GM19463 (cell line): ENCODE measurements around the gene CISH.

Experiments
- ATAC-seq: cut with Tn5 transposase; IDR thresholded peaks from one replicate; pipeline ENCODE4 v1.9.1; 2021; ENCODE audit warnings: mild to moderate bottlenecking, moderate library complexity; ENCODE audit not compliant: unreplicated experiment

The CISH gene, protein sequence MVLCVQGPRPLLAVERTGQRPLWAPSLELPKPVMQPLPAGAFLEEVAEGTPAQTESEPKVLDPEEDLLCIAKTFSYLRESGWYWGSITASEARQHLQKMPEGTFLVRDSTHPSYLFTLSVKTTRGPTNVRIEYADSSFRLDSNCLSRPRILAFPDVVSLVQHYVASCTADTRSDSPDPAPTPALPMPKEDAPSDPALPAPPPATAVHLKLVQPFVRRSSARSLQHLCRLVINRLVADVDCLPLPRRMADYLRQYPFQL

DNA sequence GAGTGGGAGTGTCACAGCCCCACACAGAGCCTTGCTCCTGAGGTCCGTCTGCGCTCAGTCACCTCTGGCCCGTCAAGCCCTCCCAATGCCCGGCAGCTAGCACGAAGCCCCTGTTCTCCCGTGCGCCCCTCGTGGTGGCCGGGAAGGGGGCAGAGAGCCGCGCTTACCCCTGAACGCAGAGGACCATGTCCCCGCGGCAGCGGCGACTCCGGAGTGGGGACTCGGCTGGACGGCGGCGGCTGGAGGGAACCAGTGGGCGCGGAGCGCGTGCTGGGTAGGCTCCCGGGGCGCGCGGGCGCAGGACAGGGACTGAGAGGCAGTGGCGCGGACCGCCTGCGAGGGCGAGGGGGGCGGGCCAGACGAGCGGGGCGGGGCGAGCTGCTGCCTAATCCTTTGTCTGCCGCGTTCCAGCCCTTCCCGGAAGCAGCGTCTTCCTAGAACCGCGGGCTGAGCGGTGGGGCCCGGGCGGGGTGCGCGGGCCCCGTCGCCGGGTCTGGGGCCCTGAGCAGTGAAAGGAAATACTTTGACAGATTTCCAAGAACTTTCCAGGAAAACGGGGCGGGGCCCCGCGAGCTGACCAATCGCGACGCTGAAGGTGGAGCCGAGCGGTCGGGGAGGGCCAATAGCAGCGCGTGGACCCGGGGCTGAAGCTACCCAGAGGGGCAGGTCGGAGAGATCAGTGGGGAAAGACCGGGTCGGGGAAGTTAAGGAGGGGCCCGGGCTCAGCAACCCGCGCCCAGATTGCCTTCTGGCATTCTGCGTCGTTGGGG, at the start of gene CISH:
Gene CISH (minus strand): TSS at position 311 of the 770 bp plus-strand sequence. CDS start 124 bp downstream, at position 187.
- peak; percentile 70 for ATAC-seq

DNA sequence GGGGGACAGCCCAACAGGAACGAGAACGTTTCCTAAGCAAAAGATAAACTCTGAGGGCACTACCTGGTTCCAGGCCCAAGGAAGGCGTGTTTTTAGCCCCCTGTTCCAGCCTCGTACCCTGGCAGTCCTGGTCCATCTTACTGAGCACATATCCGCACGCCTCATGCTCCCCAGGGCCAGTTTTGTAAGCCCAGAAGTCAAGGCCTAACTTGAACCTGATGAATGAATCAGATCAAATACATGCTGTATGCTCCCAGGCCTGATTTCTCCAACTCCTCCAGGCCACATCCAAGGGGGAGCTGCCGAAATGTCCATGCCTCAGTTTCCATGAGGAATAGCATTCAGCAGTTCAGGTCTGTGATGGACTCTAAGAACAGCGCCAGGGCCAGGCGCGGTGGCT, 48.8 kb upstream of the CISH start:
- ATAC-seq, result no peak

DNA sequence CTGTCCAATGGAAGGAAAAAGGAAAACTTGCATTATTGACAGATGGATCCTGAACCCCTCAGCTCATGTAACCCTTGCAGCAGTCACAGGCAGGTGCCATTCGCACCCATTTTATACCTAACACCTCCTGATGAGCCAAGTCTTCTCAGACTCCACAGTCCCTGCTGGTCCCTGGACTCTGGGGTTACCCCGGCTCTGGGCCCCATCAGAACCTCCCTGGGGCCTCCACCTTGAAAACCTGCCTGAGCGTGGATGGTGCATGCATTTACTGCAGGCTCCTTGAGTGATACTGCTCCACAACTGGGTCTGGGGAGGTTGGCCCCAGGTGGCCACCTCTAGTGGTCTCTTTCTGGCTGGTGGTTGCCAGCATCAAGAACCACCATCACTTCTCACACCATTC, 47.3 kb upstream of the CISH start:
- ATAC-seq, result no peak

DNA sequence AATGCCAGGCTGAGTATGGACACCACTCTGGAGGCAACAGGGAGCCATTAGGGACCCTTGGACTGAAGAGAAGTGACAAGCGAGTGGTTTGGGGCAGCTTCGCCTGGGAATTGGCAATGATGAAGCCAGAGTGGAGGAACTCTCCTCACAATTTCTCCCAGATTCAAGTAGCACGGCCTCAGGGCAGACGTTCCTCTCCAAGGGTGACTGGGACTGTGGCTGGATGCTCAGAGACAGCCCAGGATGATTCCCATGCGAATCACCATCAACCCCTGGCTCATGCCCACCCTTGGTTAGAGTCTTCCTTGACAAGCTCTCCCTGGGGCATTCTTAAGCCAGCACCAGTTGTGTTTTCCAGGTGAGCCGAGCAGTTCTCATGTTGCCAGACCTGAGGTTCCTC, 46.8 kb upstream of the CISH start:
- ATAC-seq, result no peak

DNA sequence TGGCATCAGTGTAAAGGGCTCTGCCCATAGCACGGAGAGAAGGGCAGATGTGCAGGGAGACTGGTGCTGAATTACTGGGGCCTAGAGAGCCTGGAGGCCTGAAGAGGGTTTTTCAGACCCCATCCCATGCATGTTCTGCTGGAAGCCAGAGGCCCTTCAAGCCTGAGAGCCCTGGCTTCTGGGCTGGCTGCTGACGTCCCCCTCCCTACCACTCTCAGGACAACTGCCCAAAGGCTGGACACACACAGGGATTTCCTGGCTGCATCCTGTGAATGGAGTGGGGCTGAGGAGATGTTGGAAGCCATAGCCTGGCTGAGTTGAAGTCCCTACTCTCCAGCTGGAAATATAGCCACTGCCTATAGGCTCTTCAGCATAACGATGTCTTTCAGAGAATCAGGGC, 46.2 kb upstream of the CISH start:
- no peak for ATAC-seq

DNA sequence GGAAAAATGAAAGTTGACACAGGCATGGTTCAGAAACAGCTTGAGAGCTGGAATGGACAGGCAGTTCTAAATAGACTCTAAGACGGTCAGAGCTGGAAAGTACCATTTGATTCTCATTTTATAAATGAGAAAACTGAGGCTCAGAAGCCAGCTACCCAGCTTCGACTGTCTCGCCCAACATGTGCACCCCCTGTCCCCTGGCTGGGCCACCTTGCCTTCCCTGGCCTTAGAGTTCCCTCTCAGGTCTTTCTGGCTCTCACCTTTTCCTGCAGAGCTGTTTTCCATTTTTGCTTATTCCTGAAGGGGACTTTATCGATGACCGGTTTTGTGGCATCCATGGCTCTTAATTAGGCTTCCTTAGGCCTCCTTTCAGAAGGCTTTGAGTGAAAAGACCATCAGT, 45.8 kb upstream of the CISH start:
- ATAC-seq, result no peak

DNA sequence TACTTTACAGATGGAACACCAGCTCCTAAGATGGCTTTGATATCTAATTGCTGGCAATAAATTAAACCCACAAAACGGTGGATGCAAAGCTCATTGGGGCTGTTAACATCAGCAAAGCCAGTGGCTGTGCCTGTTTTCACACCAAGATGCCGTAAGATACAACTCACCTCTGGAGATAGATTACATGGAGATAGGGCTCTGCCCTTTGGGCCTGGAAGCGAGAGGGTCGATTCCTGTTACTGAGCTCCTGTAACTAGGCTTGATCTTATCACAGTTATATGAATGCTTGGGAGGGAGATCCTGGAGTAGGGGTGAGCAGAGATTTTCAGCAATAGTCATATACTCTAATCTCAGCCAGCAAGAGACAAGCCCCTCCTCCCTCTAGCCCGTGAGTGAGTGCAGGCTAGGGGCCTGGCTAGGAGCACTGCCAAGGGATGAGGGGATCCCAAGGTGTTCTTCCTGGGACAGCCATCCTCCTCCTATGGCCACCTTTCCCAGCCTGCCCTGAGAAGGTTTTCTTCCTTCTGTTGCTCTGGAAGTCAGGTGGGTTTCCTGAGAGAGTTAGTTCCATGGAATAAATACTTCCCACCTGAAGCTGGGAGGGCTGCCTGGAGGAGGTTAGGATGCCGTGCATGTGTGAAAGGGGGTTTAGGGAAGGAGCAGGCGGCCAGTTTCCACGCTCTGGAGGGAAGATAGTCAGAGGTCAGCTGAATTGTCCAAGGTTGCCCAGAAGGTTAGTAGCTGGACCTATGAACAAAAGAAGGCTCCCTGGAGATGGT, 45.0 kb upstream of the CISH start:
- ATAC-seq, result no peak

DNA sequence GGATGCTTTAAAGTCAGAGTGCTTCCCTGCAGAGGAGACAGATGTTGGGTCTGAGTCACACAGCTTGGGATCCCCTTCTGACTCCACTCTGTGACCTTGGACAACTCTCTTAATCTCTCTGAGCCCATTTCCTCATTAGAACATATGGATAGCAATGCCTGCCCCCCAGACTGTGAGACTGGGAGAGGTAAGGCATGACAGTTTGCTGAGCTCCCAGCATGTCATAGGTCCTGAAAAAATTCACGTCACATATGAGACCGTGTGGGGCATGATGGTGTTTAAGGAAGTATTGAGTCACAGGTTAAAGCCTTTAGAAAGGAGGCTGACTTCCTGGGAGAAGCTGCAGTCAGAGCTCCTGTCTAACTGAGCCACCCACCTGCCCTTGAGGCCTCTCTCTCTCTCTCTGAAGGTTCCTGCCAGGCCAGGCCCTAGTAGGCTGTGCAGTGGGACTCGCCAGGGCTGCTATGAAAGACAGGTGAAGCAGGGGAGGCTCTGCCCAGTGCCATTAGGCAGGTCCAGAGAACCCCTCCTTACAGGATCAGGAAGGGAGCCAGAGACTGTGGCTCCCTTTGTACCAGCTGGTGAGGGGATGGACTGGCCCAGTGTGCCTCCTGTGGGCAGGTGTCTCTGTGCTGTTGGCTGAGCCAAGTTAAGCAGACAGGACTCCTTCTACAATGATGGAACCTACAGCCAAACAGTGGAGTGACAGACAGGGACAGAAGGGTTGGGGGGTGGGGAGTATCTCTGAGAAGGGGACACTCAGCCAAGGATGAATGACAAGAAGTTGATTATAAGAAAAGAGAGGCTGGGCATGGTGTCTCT, 43.6 kb upstream of the CISH start:
- no peak for ATAC-seq

DNA sequence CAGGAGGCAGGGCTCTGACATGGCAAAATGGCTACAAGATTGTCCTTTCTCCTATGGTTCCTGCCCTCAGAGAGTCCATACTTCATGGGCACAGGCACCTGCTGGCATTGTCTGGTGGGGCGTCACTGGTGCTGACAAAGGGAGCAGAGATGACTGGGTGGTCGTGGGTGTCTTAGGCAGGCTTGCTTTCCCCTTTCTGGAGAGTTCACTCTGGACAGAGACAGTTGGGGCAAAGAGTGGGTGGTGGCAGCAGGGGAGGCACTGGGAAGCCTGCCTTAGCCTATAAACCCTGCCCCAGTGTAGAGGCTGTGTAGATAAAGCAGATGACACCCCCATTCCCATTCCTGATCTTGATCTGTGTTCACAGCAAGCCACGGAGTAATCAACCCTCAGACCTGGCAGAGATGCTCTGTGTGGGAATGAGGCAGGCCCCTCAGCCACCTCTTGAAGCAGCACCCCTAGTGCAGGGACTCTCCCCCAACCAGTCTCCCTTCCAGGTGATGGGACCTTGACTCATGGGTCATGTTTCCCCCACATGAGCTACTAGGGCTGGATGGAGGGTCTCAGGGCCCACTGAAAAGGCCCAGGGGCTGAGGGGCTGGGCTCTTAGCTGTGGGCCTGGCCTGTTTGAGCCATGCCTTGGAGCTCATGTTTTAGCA, 42.5 kb upstream of the CISH start:
- ATAC-seq, result no peak

DNA sequence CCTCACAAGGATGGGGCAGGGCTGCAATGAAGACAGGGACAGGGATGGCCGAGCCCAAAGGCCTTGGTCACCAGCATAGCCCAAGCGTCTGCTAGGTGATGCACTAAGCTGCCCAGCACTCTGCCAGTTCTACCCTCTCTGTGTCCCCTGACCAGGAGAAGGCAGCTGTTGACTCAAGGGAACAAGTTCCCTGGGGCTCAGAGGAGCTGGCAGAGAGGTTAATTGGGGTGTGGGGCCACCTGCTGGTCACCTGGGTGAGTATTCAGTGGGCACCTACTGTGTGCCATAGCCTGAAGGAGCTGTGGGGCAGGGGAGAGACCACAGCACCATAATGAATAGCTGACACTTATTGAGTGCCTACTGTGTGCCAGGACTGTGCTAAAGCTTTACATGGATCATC, 41.1 kb upstream of the CISH start:
- peak; percentile 45 for ATAC-seq

DNA sequence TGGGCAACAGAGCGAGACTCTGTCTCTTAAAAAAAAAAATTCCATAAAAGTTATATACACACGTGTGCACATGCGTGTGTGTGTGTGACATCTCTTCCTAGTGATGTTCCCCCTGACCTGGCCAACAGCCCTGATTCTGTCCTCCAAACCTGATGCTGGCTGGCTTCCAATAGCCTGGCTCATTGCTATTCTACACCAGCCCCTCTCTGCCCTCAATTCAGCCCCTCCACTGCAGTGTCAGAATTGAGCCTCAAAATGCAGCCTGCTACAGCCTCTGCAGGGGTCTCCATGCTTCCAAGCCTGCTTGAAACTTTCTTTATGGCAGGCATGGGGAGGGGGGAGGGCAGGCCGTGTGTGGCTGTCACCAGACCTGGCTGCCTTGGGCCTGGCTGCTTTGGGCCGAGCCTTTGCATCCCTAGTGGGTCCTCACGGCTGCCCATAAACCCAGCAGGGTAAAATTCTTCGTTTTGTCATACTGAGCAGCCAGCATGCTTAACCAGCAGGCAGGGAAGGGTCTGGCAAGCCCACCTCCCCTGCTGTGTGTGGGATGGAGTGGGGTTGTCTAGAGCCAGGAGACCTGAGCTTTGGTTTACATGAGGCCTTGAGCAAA, 40.5 kb upstream of the CISH start:
- ATAC-seq, result no peak

DNA sequence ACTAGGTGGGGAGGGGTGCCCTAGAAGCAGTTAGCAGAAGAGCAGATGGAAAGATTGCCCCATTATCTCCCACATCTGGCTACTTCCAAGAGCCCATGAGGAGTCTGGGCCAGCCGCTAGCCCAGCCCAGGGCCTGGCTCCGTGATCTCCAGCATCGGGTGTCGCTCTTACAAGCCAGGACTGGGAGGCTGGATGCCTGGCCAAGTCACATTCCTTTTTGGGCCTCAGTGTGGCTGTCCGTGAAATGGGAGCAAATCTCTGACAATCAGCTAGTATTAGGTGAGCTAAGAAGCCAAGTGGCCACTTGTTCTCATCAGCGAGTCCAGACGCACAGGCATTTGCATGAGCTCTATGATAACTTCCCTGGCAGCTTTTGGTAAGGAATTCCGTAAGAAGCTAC, 39.9 kb upstream of the CISH start:
- no peak for ATAC-seq

DNA sequence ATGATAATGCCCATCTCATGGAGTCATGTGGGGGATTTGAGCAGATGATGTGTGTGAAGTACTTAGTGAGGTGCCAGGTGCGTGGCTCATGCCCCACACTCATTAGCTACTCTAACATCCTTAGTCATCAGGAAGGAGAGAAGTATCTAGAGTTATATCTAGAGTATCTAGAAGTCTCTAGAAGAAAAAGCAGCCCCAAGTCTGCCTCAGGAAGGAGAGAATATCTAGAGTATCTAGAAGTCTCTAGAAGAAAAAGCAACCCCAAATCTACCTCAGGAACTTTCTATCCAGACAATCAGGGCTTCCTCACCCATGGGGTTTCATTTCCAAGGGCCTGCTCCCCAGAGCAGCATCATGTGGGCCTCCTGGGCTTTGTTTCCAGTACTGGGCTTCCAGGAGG, 38.4 kb upstream of the CISH start:
- ATAC-seq, result no peak

DNA sequence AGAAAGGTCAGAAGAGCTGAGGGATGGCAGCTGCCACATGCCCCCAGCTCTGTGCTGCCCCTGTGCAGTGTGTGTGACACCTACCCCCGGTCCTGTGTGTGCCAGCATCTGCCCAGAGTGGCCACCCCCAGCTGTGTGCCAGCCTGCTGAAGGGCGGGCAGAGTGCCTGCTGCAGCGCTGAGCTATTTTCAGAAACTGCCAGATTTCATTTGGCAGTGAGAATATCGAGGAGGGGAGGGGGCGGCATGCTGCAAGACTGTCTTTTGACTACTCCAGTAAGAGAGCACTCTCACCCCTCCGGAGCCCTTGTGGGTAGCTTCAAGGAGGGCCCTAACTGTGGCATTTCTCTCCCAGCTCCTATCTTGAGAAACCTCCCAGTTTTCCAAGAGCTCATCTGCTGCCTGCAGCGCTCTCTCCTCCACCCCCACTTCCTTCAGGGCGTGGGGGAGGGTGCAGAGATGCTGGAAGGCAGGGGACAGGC, 37.9 kb upstream of the CISH start:
- no peak for ATAC-seq

DNA sequence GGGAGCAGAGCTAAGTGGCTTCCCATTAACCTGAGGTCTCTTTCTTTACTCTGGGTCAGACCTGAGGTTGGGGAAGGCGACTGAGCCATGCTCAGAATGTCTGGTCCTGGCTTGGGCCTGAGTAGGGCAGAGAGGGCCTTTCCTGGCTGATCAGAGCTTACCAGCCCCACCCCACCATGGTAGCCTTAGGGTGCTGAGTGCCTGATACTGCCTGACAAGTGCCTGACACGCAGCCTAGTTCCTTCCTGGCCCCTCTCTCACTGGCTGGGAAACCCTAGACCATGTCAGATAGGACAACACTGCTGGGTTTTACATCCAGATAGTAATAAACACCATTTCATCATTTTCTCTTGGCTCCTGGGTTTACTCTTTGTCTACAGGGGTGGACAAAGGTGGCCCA, 37.4 kb upstream of the CISH start:
- ATAC-seq, result no peak

DNA sequence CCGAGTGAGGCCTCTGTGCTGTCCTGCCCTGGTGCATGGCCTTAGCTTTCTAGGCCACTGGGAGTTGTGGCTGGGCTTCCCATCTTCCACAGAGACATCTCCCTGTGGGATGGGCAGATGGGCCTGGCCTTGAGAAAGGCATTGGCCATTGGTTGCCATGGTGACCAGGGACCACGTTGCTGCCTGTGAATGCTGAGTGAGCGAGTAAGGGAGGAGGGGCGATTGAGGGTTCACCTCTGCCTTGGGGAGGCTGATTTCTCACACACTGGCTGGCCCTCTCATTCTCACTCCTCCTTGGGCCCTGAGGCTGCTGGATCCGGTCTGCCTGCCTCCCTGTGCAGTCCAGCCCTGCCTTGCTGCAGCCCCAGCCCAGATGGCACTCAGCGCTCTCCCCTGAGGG, 36.7 kb upstream of the CISH start:
- ATAC-seq, result no peak

DNA sequence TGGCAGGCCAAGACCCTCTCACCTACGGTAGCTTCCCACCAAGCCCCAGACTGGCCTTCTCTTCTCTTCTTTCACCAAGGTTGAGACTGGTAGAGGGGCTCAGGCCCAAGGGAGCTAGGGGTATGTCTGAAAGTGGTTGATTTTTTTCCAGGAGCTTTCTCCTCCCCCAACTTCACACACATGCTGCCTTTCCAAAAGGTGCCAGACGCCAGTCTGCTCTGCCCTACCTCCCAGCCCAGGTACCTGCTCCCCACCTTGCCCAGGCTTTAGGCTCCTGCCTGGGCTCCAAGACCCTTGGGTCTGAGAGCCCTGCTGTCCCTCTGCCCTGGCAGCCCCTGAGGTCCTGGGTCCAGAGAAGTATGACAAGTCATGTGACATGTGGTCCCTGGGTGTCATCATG, 33.8 kb upstream of the CISH start:
- no peak for ATAC-seq

DNA sequence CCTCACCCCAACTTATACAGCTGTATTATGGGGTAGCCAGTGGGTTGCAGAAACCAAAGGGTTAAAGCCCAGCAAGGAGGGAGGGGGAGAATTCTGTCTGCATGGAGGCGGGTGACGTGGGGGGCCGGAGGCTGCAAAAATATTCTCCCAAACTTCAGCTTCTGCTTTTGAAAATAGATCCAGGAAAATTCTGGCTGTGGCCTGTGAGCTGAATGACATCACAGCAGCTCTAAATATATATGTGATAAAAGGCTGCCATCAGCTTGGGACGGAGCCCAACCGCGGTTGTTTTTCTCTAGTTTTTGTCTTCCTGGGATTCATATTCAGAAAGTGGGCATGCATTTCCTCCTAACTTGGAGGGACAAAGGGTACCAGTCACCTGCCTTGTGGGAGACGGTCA, 33.0 kb upstream of the CISH start:
- ATAC-seq, result no peak

DNA sequence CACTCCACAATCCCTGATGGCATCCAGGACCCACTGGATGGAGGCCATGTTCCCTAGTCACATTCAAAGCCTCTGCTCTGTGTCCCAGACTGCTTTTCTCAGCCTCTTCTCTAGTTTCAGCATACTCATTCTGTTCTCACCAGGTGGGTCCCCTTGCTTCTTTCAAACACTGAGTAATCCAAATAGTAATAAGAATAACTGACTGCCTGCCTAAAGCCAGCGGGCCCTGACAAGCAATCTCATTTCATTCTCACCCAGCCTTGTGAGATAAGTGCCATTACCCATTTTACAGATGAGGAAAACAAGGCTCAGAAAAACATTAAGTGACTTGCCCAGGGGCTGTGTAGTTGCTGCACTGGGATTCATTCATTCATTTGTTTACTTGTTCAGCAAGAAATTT, 30.8 kb upstream of the CISH start:
- ATAC-seq, result no peak

DNA sequence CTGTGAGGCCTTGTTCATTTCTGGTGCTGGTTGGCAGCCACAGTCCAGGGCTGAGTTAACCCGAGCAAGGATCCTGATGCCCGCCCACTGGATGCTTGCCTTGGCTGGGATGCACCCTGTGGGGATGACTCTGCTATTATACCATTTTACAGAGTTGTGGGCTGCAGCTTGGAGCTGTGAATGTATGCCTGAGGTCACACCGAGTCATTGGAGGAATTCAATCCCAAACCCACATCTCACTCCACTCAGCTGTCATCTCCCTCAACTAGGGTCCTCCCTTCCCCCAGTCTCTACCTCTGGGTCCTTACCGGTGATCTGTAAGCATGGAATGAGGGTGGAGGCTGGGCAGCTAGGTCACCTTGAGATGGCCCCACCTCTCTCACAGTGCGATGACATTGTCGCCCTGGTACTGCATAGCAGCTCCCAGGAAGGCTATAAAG, 27.5 kb upstream of the CISH start:
- no peak for ATAC-seq
